PC-3 (cell line): Measurements from ENCODE around the gene DLEC1. TPM values are rescaled to one million over a fixed set of nuclear protein-coding genes. Genes with fewer than 3 reads are reported as not detected.
A peak's percentile ranks its signal among the peaks of the same experiment; 100 is the strongest.

Experiments
- ATAC-seq: fragments of 200-7000 bp; cut with Tn5 transposase; 2 replicates; pipeline ENCODE4 v1.9.1; 2020; ENCODE audit warnings: mild to moderate bottlenecking, moderate library complexity
- BruUV-seq: library from RNA; stranded (reverse); fragments of 400-500 nt; replicated peaks from 2 replicates; lab custom pipeline; 2021; lab: Mats Ljungman, UMichigan
- CTCF ChIA-PET: fragments of 300-600 bp; sonication (Branson Sonifier 250); formaldehyde crosslinking; loops from one replicate; lab custom pipeline; 2022; ENCODE audit warnings: antibody characterized with exemption; lab: Charles Lee
- POLR2A ChIA-PET: fragments of 300-600 bp; sonication (Branson Sonifier 250); formaldehyde crosslinking; loops from one replicate; lab custom pipeline; 2022; ENCODE audit warnings: antibody characterized with exemption; ENCODE audit not compliant: unreplicated experiment; lab: Charles Lee
- DNase-seq: peaks from one replicate; pipeline ENCODE4 v3.0.0-alpha.2; 2015
- H2AFZ ChIP-seq: fragments of 300-600 bp; sonication (generic); 2 replicates; pipeline ENCODE4 v1.6.0; 2016; ENCODE audit warnings: antibody characterized with exemption, low read length
- H3F3A ChIP-seq: fragments of 300-600 bp; sonication (generic); one replicate; pipeline ENCODE4 v1.6.0; 2017; ENCODE audit warnings: antibody characterized with exemption, low read length, control low read depth, mild to moderate bottlenecking; ENCODE audit not compliant: unreplicated experiment
- H3K27ac ChIP-seq: fragments of 300-600 bp; sonication (generic); 2 replicates; pipeline ENCODE4 v1.5.1; 2016; ENCODE audit warnings: mild to moderate bottlenecking, low read length
- H3K27me3 ChIP-seq: fragments of 300-600 bp; sonication (generic); 2 replicates; pipeline ENCODE4 v1.6.1; 2016; ENCODE audit warnings: low read length, mixed read lengths
- H3K36me3 ChIP-seq: fragments of 300-600 bp; sonication (generic); 2 replicates; pipeline ENCODE4 v1.6.1; 2016; ENCODE audit warnings: low read depth, mixed run types, low read length, mixed read lengths
- H3K4me1 ChIP-seq: fragments of 300-600 bp; sonication (generic); 2 replicates; pipeline ENCODE4 v1.5.1; 2016; ENCODE audit warnings: low read length; ENCODE audit not compliant: insufficient read depth
- H3K4me2 ChIP-seq: fragments of 300-600 bp; sonication (generic); 2 replicates; pipeline ENCODE4 v1.6.0; 2016; ENCODE audit warnings: low read length
- H3K4me3 ChIP-seq: fragments of 300-600 bp; sonication (generic); 2 replicates; pipeline ENCODE4 v1.5.1; 2016; ENCODE audit warnings: mild to moderate bottlenecking, low read length, mixed read lengths
- H3K79me2 ChIP-seq: fragments of 300-600 bp; sonication (generic); 2 replicates; pipeline ENCODE4 v1.6.1; 2017; ENCODE audit warnings: low read length, mixed read lengths
- H3K9ac ChIP-seq: fragments of 300-600 bp; sonication (generic); 2 replicates; pipeline ENCODE4 v1.6.0; 2016; ENCODE audit warnings: mild to moderate bottlenecking, low read length
- H3K9me2 ChIP-seq: fragments of 300-600 bp; sonication (generic); replicated peaks from 2 replicates; pipeline ENCODE4 v1.6.1; 2016; ENCODE audit warnings: mixed run types, low read length, mixed read lengths
- H3K9me3 ChIP-seq: fragments of 300-600 bp; sonication (generic); 2 replicates; pipeline ENCODE4 v1.6.1; 2016; ENCODE audit warnings: low read length, mixed read lengths
- H4K20me1 ChIP-seq: fragments of 300-600 bp; sonication (generic); 2 replicates; pipeline ENCODE4 v1.6.1; 2016; ENCODE audit warnings: low read length, mixed read lengths
- EZH2 ChIP-seq: fragments of 300-600 bp; sonication (generic); IDR thresholded peaks from one replicate; pipeline ENCODE4 v1.6.1; 2017; ENCODE audit warnings: antibody characterized with exemption, mild to moderate bottlenecking, low read length; ENCODE audit not compliant: unreplicated experiment
- EZH2phosphoT487 ChIP-seq: fragments of 300-600 bp; sonication (generic); IDR thresholded peaks from 2 replicates; pipeline ENCODE4 v1.6.1; 2018; ENCODE audit warnings: mild to moderate bottlenecking, antibody characterized with exemption, low read length, borderline replicate concordance
- intact Hi-C: fragments of 100-400 bp; cut with micrococcal nuclease; formaldehyde crosslinking; loops from 2 replicates; pipeline ENCODE4 v1.9.0; 2023
- total RNA-seq: library from RNA; depleted of rRNA; stranded (reverse); fragments of >200 nt; gene quantifications from 2 replicates; pipeline ENCODE4 v1.2.3, GENCODE V29; 2014
- TF ChIP-seq, protein P1 (sequence below): fragments of 300-600 bp; sonication (generic); conservative IDR thresholded peaks from 2 replicates; pipeline ENCODE4 v1.5.1; 2017; ENCODE audit warnings: antibody characterized with exemption, low read depth, mild to moderate bottlenecking, low read length

Gene DLEC1
- total RNA-seq, 1 experiment from 2014 or later: not detected

DNA sequence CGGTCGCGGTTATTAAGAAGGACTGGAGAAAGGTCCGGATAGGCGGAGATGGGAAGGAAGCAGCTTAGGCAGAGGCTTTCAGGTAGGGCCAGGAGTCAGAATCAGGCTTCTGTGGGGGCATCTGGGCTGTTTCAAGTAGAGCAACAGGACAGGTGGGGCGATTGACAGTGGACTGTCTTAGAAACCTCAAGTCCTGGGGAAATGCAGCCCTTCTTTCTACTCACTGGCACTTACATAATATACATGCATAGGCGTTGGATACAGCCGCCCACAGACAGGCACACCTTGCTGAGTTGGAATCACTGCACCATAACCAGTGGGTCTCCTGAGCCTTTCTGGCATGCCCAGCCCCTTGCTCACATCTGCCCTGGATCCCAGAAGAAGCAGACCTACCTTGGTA lies 100.2 kb downstream of the DLEC1 start:
- H2AFZ ChIP-seq: peak overlapping the region; percentile 87
- H3K4me1 ChIP-seq: peaks cover 61% of the 10 kb centered on the region
- H3F3A ChIP-seq: no peaks in the 10 kb centered on the region
- peak overlapping the region; percentile 64 for H3K27ac ChIP-seq
- TF ChIP-seq EZH2phosphoT487 (no peak), EZH2 (no peak)
- TF ChIP-seq, protein P1, sequence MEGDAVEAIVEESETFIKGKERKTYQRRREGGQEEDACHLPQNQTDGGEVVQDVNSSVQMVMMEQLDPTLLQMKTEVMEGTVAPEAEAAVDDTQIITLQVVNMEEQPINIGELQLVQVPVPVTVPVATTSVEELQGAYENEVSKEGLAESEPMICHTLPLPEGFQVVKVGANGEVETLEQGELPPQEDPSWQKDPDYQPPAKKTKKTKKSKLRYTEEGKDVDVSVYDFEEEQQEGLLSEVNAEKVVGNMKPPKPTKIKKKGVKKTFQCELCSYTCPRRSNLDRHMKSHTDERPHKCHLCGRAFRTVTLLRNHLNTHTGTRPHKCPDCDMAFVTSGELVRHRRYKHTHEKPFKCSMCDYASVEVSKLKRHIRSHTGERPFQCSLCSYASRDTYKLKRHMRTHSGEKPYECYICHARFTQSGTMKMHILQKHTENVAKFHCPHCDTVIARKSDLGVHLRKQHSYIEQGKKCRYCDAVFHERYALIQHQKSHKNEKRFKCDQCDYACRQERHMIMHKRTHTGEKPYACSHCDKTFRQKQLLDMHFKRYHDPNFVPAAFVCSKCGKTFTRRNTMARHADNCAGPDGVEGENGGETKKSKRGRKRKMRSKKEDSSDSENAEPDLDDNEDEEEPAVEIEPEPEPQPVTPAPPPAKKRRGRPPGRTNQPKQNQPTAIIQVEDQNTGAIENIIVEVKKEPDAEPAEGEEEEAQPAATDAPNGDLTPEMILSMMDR: no peak
- peak overlapping the region; percentile 89 for H3K9ac ChIP-seq
- DNase-seq (no peak), ATAC-seq (peak; percentile 0; the same call in 1 of the 2 replicates)
- H3K4me2 ChIP-seq: peak overlapping the region; percentile 99
- H3K27me3 ChIP-seq: no peaks in the 10 kb centered on the region
- CTCF ChIA-PET: interaction anchor here (1.0 kb wide), 1 partner anchor 11 kb away, joined by 3 read pairs; no protein-coding TSS in a partner anchor
- H3K79me2 ChIP-seq: peaks cover 58% of the 10 kb centered on the region
- H3K36me3 ChIP-seq: peaks cover 8% of the 10 kb centered on the region; the same call in 1 of the 2 replicates
- POLR2A ChIA-PET: no interaction called here
- H3K9me3 ChIP-seq: no peaks in the 10 kb centered on the region
- intact Hi-C loops: loop anchor here (2.0 to 10.0 kb wide), 3 partner anchors 134 to 1246 kb away; partner anchors contain the start of genes ACVR2B and SLC25A38
- no peaks in the 10 kb centered on the region for H4K20me1 ChIP-seq
- H3K4me3 ChIP-seq: peak overlapping the region; percentile 93
- no TSS peak for BruUV-seq
- no peaks in the 10 kb centered on the region for H3K9me2 ChIP-seq

DNA sequence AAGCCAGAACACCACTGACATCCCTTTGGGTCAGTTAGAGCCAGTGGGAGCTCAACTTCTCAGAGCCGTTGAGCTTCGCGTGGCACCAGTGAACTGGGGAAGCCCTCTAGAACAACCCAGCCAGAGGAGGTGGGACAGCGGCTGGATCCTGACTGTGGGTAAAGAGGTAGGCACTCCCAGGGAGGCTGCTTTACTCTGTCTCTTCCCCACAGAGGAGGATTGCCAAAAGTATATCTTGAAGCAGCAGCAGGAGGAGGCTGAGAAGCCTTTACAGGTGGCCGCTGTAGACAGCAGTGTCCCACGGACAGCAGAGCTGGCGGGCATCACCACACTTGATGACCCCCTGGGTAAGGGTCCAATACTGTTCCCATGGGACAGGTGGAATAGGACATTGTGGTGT lies 100.6 kb downstream of the DLEC1 start:
- intact Hi-C loops: loop anchor here (2.0 to 10.0 kb wide), 3 partner anchors 135 to 1245 kb away; partner anchors contain the start of genes ACVR2B and SLC25A38
- Histone ChIP-seq H3F3A (no peaks in the 10 kb centered on the region), H3K27me3 (no peaks in the 10 kb centered on the region), H4K20me1 (no peaks in the 10 kb centered on the region), H3K9me3 (no peaks in the 10 kb centered on the region), H3K4me1 (peaks cover 57% of the 10 kb centered on the region), H3K36me3 (0 out of 2 replicates have a peak, but pooled peaks cover 6% of the 10 kb centered on the region), H2AFZ (no peak overlapping the region), H3K9ac (peak overlapping the region; percentile 89), H3K27ac (0 out of 2 replicates have a peak overlapping the region, but pooled peaks have one; percentile 64), H3K4me2 (peak overlapping the region; percentile 99), H3K79me2 (peaks cover 54% of the 10 kb centered on the region), H3K9me2 (no peaks in the 10 kb centered on the region), H3K4me3 (peak overlapping the region; percentile 93)
- no TSS peak for BruUV-seq
- ATAC-seq (no peak), DNase-seq (no peak)
- TF ChIP-seq EZH2phosphoT487 (no peak), EZH2 (no peak)
- TF ChIP-seq, protein P1: no peak
- ChIA-PET CTCF (interaction anchor here (1.0 kb wide), 1 partner anchor 11 kb away, joined by 3 read pairs; no protein-coding TSS in a partner anchor), POLR2A (no interaction called here)
